H9 (cell line): ENCODE results near the gene UTP15. TPM values are rescaled to one million over a fixed set of nuclear protein-coding genes. Genes with fewer than 3 reads are reported as not detected.

Experiments
- DNase-seq: peaks from one replicate; pipeline ENCODE4 v3.0.0-alpha.2; 2017
- H2AFZ ChIP-seq: one replicate; pipeline ENCODE4 v1.6.1; 2013; ENCODE audit warnings: mild to moderate bottlenecking, low read length, control low read depth, moderate library complexity
- H2AK5ac ChIP-seq: 2 replicates; pipeline ENCODE4 v1.6.1; 2013; ENCODE audit warnings: low read length, control low read depth, mixed read lengths; ENCODE audit not compliant: insufficient read length
- H2BK120ac ChIP-seq: one replicate; pipeline ENCODE4 v1.6.1; 2013; ENCODE audit warnings: low read depth, mild to moderate bottlenecking, low read length, control low read depth, inconsistent platforms; ENCODE audit not compliant: poor library complexity, severe bottlenecking
- H2BK12ac ChIP-seq: 2 replicates; pipeline ENCODE4 v1.6.1; 2013; ENCODE audit warnings: low read length, control low read depth, mixed read lengths, low read depth; ENCODE audit not compliant: insufficient read length
- H2BK15ac ChIP-seq: 2 replicates; pipeline ENCODE4 v1.6.1; 2013; ENCODE audit warnings: low read depth, low read length, control low read depth
- H2BK20ac ChIP-seq: one replicate; pipeline ENCODE4 v1.6.1; 2013; ENCODE audit warnings: low read depth, mild to moderate bottlenecking, low read length, control low read depth, inconsistent platforms; ENCODE audit not compliant: poor library complexity, severe bottlenecking
- H2BK5ac ChIP-seq: 2 replicates; pipeline ENCODE4 v1.6.1; 2013; ENCODE audit warnings: low read length, control low read depth, mixed read lengths; ENCODE audit not compliant: insufficient read length
- H3K14ac ChIP-seq: 2 replicates; pipeline ENCODE4 v1.6.1; 2013; ENCODE audit warnings: low read length, control low read depth; ENCODE audit not compliant: insufficient read depth
- H3K18ac ChIP-seq: 2 replicates; pipeline ENCODE4 v1.6.1; 2013; ENCODE audit warnings: low read depth, mild to moderate bottlenecking, mixed read lengths, low read length, control low read depth; ENCODE audit not compliant: insufficient read length
- H3K23ac ChIP-seq: 2 replicates; pipeline ENCODE4 v1.6.1; 2013; ENCODE audit warnings: low read length, control low read depth, mixed read lengths, low read depth; ENCODE audit not compliant: insufficient read length
- H3K23me2 ChIP-seq: 2 replicates; pipeline ENCODE4 v1.6.1; 2013; ENCODE audit warnings: low read depth, mild to moderate bottlenecking, mixed read lengths, low read length, control low read depth; ENCODE audit not compliant: insufficient read length, poor library complexity, severe bottlenecking
- H3K27ac ChIP-seq: 2 replicates; pipeline ENCODE4 v1.5.1; 2013; ENCODE audit warnings: low read length, control low read depth, mixed read lengths, low read depth; ENCODE audit not compliant: insufficient read length
- H3K27me3 ChIP-seq: 2 replicates; pipeline ENCODE4 v1.6.1; 2013; ENCODE audit warnings: low read length, control low read depth, inconsistent platforms; ENCODE audit not compliant: insufficient read depth
- H3K4ac ChIP-seq: 2 replicates; pipeline ENCODE4 v1.6.1; 2013; ENCODE audit warnings: low read depth, mild to moderate bottlenecking, control low read depth, inconsistent platforms, low read length, moderate library complexity
- H3K4me1 ChIP-seq: 2 replicates; pipeline ENCODE4 v1.6.1; 2013; ENCODE audit warnings: low read length, control low read depth, inconsistent platforms; ENCODE audit not compliant: insufficient read depth
- H3K4me2 ChIP-seq: 2 replicates; pipeline ENCODE4 v1.6.1; 2013; ENCODE audit warnings: low read length, control low read depth, mixed read lengths; ENCODE audit not compliant: insufficient read length, insufficient read depth
- H3K56ac ChIP-seq: 2 replicates; pipeline ENCODE4 v1.6.1; 2013; ENCODE audit warnings: low read depth, mild to moderate bottlenecking, mixed read lengths, low read length, control low read depth; ENCODE audit not compliant: insufficient read length
- H3K79me1 ChIP-seq: 2 replicates; pipeline ENCODE4 v1.6.1; 2013; ENCODE audit warnings: low read depth, mild to moderate bottlenecking, moderate library complexity, low read length, control low read depth, inconsistent platforms; ENCODE audit not compliant: insufficient read depth, poor library complexity, severe bottlenecking
- H3K79me2 ChIP-seq: 2 replicates; pipeline ENCODE4 v1.6.1; 2013; ENCODE audit warnings: low read length, control low read depth, inconsistent platforms; ENCODE audit not compliant: insufficient read depth
- H3K9ac ChIP-seq: 2 replicates; pipeline ENCODE4 v1.6.1; 2013; ENCODE audit warnings: low read length, control low read depth, mixed read lengths; ENCODE audit not compliant: insufficient read length; ENCODE audit errors: extremely low read depth
- H3K9me3 ChIP-seq: one replicate; pipeline ENCODE4 v1.6.1; 2013; ENCODE audit warnings: low read depth, low read length, inconsistent platforms; ENCODE audit not compliant: control insufficient read depth
- H3T11ph ChIP-seq: one replicate; pipeline ENCODE4 v1.6.1; 2013; ENCODE audit warnings: mild to moderate bottlenecking, low read length, control low read depth, inconsistent platforms
- H4K20me1 ChIP-seq: one replicate; pipeline ENCODE4 v1.6.1; 2013; ENCODE audit not compliant: control insufficient read depth, insufficient read length, insufficient read depth
- H4K5ac ChIP-seq: 2 replicates; pipeline ENCODE4 v1.6.1; 2013; ENCODE audit warnings: low read depth, mild to moderate bottlenecking, mixed read lengths, low read length, control low read depth; ENCODE audit not compliant: insufficient read length
- H4K8ac ChIP-seq: replicated peaks from 2 replicates; pipeline ENCODE4 v1.6.1; 2013; ENCODE audit warnings: low read length, control low read depth, mixed read lengths, low read depth; ENCODE audit not compliant: insufficient read length
- H4K91ac ChIP-seq: 2 replicates; pipeline ENCODE4 v1.6.1; 2013; ENCODE audit warnings: low read depth, mild to moderate bottlenecking, moderate library complexity, mixed read lengths, low read length, control low read depth; ENCODE audit not compliant: insufficient read length
- H3K27ac Mint-ChIP-seq, 3 experiments: 2 replicates in 2 of 3; 3 replicates in 1 of 3; pipeline ENCODE4 v1.8.0; 2020 to 2021; ENCODE audit warnings: mixed read lengths in 3 of 3, mild to moderate bottlenecking in 1 of 3, moderate library complexity in 1 of 3
- H3K27me3 Mint-ChIP-seq: 2 replicates; pipeline ENCODE4 v1.8.0; 2021; ENCODE audit warnings: low read depth, mild to moderate bottlenecking, moderate library complexity, mixed read lengths
- H3K36me3 Mint-ChIP-seq, 3 experiments: 2 replicates in 2 of 3; 3 replicates in 1 of 3; pipeline ENCODE4 v1.8.0; 2020 to 2021; ENCODE audit warnings: low read depth in 3 of 3, mixed read lengths in 3 of 3; ENCODE audit not compliant: insufficient read depth in 1 of 3
- H3K4me1 Mint-ChIP-seq, 2 experiments: 2 replicates each; pipeline ENCODE4 v1.8.0; 2020; ENCODE audit warnings: mixed read lengths in 2 of 2
- H3K4me3 Mint-ChIP-seq, 2 experiments: 2 replicates in 1 of 2; 3 replicates in 1 of 2; pipeline ENCODE4 v1.8.0; 2020 to 2021; ENCODE audit warnings: mild to moderate bottlenecking in 2 of 2, mixed read lengths in 2 of 2, moderate library complexity in 1 of 2
- H3K9me3 Mint-ChIP-seq, 2 experiments: 2 replicates in 1 of 2; 3 replicates in 1 of 2; pipeline ENCODE4 v1.8.0; 2020; ENCODE audit warnings: mild to moderate bottlenecking in 2 of 2, mixed read lengths in 2 of 2, moderate library complexity in 1 of 2
- CTCF ChIP-seq: fragments of 200-600 bp; sonication (generic); conservative IDR thresholded peaks from 3 replicates; pipeline ENCODE4 v1.8.0; 2021; ENCODE audit warnings: antibody characterized with exemption, mild to moderate bottlenecking
- WGBS: extraction: QIAGEN DNeasy Blood & Tissue Kit; methylation state at CpG from one replicate; pipeline ENCODE4 v1.1.7; 2013; ENCODE audit warnings: missing lambda C conversion rate, low lambda C conversion rate, mixed read lengths; ENCODE audit not compliant: insufficient read length; ENCODE audit errors: extremely low coverage; 5-methylcytosine and 5-hydroxymethylcytosine counted together
- total RNA-seq: library from RNA; stranded (reverse); gene quantifications from 2 replicates; pipeline ENCODE4 v1.2.1, GENCODE V29; 2021

Gene UTP15
- total RNA-seq, 1 experiment from 2014 or later, result 43.5 TPM

GRCh38 chr5:73620334-73620687 is 54.8 kb downstream of the UTP15 start:
- H3T11ph ChIP-seq, result no peak overlapping the region
- H3K9ac ChIP-seq, result no peak overlapping the region
- H4K5ac ChIP-seq, result no peak overlapping the region
- H2BK5ac ChIP-seq, result no peak overlapping the region
- H4K91ac ChIP-seq, result no peak overlapping the region
- H3K27ac ChIP-seq, result no peak overlapping the region
- no peak overlapping the region for H3K23ac ChIP-seq
- no peaks in the 10 kb centered on the region for H3K79me2 ChIP-seq
- no peak for TF ChIP-seq CTCF
- H3K23me2 ChIP-seq, result no peaks in the 10 kb centered on the region
- Mint-ChIP-seq H3K27me3 (peaks cover 9% of the 10 kb centered on the region), H3K36me3 (no peaks in the 10 kb centered on the region), H3K4me1 (peaks cover 12 to 16% of the 10 kb centered on the region in 2 experiments), H3K4me3 (no peak overlapping the region), H3K27ac (no peak overlapping the region), H3K9me3 (no peaks in the 10 kb centered on the region)
- no peaks in the 10 kb centered on the region for H4K20me1 ChIP-seq
- 0 out of 2 replicates have a peak, but pooled peaks cover 2% of the 10 kb centered on the region for H3K4me1 ChIP-seq
- H2BK15ac ChIP-seq, result no peak overlapping the region
- H3K4ac ChIP-seq, result no peak overlapping the region
- no peak overlapping the region for H4K8ac ChIP-seq
- no peaks in the 10 kb centered on the region for H3K79me1 ChIP-seq
- no peaks in the 10 kb centered on the region for H3K27me3 ChIP-seq
- no peak overlapping the region for H2BK20ac ChIP-seq
- H2AFZ ChIP-seq, result no peak overlapping the region
- DNase-seq, result no peak
- H2BK12ac ChIP-seq, result no peak overlapping the region
- no peak overlapping the region for H3K18ac ChIP-seq
- H3K4me2 ChIP-seq, result no peak overlapping the region
- H2AK5ac ChIP-seq, result no peak overlapping the region
- no peak overlapping the region for H3K14ac ChIP-seq
- WGBS, result no CpG with 5 or more reads among the region's 1 CpG
- no peaks in the 10 kb centered on the region for H3K9me3 ChIP-seq
- H3K56ac ChIP-seq, result no peak overlapping the region
- no peak overlapping the region for H2BK120ac ChIP-seq
